Measurements from ENCODE around the gene SPRR3.

The SPRR3 gene

DNA sequence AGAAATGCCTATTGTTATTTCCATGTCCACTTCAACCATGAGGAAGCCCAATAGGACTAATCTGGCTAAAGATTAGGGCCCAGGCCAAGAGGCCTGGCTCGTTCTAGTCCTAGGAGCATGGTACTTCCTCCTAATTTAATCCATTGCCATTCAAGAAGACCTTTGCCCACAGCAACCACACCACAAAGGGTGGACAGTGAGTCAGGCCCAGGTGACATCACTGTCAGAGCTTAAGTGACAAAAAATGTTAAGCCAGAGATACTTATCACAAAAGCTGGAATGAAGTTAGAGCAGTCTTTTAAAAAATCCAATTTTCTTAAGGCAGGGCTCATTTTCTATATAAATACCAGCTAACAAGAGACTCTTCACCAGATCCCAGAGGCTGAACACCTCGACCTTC is at the start of gene SPRR3:
TSS of gene SPRR3 (plus strand) at position 368 of the 400 bp plus-strand sequence. CDS start 1,272 bp downstream, outside the sequence.
- DNase-seq (ENCODE audit: low read depth in 2 of 2), result no peak

- no peak for DNase-seq (ENCODE audit: low read depth in 2 of 2)
Measured at GRCh38 chr1:152953761-152954160, 47.8 kb upstream of the SPRR3 start.

- no peak for DNase-seq (ENCODE audit: low read depth in 2 of 2)
Measured at GRCh38 chr1:152954436-152954835, 47.1 kb upstream of the SPRR3 start.

DNA sequence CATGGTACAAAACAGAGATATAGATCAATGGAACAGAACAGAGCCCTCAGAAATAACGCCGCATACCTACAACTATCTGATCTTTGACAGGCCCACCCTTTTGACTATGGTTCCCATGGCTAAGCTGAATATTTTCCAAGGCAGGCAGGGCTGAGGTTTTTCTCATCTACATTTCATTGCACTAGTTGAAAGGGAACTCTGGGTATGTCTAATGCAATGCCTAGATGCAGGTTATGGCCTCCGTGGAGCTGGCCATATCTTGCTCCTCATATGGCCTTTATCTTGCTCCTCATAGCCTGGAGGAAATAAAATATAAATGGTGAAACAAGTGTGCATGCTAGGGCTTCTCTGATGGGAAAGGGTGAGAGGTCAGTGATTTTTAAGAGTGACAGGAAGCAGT is 44.0 kb upstream of the SPRR3 start:
- DNase-seq (ENCODE audit: low read depth in 2 of 2), result no peak

DNA sequence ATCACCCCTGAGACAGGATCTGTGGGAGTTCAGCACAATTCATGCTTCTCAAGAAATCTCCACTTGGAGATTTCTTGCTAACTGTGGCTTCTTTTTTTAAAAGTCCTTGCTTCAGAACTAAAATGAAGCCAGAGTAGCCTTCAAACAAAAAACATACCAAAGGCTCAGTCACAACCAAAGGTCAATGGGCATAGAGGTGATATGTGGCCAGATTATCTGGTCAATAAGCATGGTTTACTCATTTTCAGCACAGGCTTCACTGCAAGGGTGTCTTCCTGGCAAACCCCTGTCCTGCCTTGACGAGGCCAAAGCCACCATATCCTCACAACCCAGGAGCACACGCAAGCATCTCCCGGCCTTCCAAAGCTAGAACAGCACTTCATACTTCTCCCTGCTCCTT is 42.3 kb upstream of the SPRR3 start:
- no peak for DNase-seq (ENCODE audit: low read depth in 2 of 2)

GRCh38 chr1:152959801-152960451 is 41.6 kb upstream of the SPRR3 start:
- DNase-seq (ENCODE audit: low read depth in 2 of 2), result no peak

DNA sequence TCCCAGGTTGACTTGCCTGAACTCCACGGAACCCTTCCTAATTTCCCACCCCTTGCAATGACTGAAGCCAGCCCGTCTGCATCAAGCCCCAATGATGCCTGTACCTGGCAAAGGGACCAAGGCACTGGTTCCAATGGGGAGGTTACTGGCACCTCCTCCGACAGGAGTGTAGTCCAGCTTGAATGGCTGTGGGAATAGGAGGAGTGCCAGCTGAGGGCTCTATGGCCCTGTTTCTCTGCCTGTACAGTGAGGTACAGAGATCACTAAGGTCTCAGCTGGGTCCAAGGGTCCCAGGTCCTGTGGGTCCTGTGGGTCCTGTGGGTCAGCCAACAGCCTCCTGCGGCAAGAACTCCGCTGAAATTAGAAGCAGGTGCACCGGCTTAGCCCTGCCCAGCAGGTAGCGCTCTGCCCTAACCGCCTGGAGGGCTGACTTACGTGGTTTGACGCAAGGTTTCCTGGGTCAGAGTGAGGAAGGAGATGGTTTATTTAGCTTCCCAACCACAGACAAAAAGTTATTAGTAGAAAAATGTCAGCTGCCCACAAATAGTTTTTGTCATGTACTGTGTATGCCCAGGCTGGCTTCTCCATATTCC is 41.0 kb upstream of the SPRR3 start:
- DNase-seq (ENCODE audit: low read depth in 2 of 2), result no peak

DNA sequence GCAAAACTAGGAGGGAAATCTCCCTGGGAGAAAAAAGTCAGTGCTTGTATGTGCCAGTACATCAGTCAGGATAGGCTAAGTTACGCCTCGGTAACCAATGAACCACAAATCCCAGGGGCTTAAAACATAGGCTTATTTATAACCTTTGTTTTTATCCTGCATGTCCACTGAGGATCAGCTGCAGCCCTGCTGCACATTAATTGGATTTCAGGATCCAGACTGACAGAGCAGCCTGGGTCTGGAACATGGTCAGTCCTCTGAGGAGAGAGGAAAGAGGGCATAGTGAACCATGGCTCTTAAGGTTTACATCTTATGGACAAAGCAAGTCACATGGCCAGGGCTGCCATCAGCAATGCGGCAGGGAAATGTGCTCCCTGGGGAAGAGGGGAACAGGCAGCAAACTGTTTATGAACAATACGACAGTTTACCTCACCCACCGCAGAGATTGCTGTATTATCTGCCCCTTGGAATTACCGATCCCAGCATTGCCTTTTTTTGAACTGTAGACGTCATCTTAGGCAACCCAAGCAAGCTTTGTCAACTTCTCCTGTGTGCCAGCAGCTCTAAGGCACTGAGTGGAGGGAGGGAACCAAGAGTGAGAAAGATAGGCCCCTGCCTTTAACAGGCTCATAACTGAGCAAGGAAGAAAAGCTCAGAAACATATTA is 40.2 kb upstream of the SPRR3 start:
- no peak for DNase-seq (ENCODE audit: low read depth in 2 of 2)

DNA sequence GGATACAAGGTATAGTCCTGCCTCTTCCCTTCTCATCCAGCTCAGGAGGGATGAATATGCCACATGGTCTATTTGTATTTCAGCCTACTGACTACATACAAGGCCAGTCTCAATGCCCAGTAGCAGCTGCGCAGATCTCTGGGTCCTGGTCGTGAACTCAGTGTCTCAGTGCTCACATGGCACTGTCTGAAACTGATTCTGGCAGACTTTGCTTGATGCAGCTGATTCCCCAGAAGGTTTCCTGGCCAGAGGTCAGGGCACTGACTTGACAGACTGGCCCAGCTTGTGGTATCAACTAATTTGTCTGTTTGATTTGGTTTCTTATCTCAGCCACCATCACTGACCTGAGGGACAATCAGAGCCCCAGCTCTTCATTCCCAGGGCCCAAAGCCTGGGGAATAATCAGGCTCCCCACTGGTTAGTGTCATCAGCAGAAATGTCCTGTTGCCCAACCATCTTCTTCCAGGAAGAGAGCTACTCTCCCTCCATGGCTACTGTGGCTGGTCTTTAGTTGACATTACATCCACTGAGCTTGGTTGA is 38.6 kb upstream of the SPRR3 start:
- DNase-seq (ENCODE audit: low read depth in 2 of 2), result no peak

DNA sequence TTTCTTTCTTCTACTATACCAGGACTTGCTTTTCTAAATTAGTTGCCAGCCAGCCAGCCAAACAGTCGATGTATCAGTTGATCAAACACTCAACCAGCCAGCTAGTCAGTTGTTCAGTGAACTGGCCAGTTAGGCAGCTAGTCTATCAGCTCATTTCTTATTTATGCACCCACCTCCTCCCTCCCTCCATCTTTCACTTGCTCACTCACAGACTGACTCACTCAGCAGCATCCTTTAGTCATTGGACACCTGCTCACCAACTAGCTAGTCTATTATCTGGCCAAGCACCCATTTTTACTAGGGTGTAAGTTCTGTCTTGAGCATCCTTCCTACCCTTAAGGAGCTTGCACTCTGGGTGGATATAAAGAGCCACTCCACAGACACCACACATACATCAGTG is 37.0 kb upstream of the SPRR3 start:
- DNase-seq (ENCODE audit: low read depth in 2 of 2), result no peak

DNA sequence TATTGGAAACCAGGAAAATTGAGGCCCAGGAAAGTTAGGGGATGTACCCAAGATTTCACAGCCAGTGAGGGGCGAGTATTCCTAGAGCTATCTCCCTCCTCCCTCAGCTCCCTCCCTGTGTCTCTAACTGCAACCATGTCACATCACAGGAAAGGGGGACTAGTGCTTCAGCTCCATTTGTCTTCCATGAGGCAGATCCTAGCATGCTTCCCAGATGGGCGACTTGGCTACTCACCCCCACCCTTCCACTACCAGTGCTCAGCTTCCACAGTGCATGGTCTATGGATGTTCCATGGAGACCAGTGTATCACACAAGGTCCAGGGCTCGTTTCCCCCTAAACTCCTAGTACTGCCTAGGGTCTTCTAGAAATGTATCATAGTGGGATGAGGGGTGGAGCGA is 35.7 kb upstream of the SPRR3 start:
- no peak for DNase-seq (ENCODE audit: low read depth in 2 of 2)

DNA sequence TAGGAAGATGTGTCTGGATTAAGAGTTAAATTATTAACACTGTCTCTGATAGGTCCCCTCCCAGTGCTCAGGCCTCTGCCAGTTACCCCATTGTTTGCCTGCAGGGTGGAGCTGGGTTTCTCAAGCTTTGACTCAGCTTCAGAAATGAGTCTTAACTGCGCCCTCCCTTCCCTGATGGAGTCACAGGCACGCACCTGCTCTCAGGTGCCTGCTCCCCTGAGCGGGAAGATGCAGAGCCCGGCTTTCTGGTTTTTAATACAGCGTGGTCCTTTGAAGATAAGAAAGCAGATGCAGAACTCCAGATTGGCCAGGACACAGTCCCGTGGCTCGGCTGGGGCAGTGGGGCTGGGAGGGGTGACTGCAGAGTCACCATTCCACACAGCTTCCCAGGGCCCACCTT is 34.3 kb upstream of the SPRR3 start:
- DNase-seq (ENCODE audit: low read depth in 2 of 2), result no peak

- DNase-seq (ENCODE audit: low read depth in 2 of 2), result no peak
Measured at GRCh38 chr1:152968248-152968647, 33.3 kb upstream of the SPRR3 start.

- DNase-seq (ENCODE audit: low read depth in 2 of 2), result no peak
Measured at GRCh38 chr1:152969036-152969435, 32.5 kb upstream of the SPRR3 start.

DNA sequence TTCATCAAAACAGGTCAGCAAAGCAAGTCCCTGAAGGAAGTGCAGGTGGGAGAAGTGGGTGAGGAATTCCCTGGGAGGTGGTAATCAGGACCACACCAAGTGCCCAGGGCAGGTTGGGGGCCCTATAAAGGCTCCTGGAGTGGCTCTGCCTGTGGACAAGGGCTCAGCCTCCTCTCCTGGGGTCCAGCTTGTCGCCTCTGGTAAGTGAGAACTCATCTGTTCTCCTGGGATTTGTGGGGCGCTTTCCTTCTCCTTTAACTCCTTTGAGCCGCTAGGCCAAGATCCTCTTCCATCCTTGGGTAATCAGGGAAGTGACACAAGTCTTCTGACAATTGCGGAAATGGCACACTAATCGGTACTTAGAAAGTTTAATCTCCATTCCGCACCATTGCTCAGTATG is 31.1 kb upstream of the SPRR3 start, which contains the start of gene SPRR4:
TSS of gene SPRR4 (plus strand) at position 154 of the 400 bp plus-strand sequence. CDS start 1,243 bp downstream, outside the sequence.
- DNase-seq (ENCODE audit: low read depth in 2 of 2), result no peak

DNA sequence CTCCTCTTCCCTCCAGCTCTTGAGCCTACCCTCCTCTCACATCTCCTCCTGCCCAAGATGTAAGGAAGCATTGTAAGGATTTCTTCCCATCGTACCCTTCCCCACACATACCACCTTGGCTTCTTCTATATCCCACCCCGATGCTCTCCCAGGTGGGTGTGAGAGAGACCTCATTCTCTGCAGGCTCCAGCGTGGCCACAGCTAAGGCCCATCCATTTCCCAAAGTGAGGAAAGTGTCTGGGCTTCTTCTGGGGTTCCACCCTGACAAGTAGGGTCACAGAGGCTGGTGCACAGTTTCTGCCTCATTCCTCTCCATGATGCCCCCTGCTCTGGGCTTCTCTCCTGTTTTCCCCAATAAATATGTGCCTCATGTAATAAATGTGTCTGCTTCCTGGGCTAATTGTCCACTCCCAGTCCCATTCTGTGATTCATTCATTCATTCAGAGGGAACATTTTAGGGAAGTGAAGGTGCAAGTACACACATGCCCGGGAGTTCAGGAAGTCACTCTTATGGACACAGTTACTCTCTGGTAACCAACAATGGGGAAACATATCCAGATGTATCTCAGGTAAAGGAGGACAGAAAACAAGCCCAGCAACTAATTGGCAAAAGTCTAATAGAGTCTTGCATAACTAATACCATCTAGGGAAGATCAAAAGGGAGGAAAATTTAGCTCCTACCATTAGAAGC is 29.2 kb upstream of the SPRR3 start:
- DNase-seq (ENCODE audit: low read depth in 2 of 2), result no peak

GRCh38 chr1:152976688-152977087 is 24.9 kb upstream of the SPRR3 start:
- DNase-seq (ENCODE audit: low read depth in 2 of 2), result no peak

DNA sequence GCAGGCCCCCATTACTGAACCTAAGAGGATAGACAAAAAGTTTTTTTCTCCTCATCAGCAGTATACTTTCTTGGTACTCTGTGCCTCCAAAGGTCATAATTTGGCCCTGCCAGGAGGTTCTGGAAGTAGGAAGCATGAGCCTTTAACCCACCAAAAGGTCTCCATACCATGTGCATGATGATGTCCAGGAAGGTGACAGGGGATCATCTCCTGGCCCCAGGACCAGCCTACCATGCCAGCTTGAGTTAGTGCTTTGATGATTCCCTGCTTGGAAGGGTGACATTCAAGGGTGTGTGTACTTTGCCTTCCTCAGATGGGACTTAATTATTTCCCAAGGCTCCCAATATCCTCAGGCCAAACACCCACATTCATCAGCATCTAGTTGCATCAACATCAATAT is 23.9 kb upstream of the SPRR3 start:
- DNase-seq (ENCODE audit: low read depth in 2 of 2), result no peak

DNA sequence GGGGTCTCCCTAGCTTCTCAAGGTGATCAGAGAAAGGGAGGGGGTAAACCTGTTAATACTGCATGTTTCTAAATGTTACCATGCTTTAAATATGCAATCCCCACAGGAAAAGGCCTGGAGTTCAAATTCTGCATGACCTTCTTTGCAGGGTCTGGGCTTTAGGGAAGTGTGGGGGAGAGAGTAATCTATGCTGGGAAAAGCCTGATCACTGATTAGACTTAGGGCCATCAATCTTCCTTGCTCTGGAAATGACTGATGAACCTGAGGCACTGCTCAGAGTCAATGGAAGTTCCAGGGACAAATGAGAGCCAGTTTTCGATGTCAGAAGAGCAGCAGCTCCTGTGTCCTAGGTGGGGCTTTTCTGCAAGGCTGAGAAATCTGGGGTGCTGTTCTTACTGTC is 20.9 kb upstream of the SPRR3 start:
- no peak for DNase-seq (ENCODE audit: low read depth in 2 of 2)

- no peak for DNase-seq (ENCODE audit: low read depth in 2 of 2)
Measured at GRCh38 chr1:152981146-152981871, 20.2 kb upstream of the SPRR3 start.

GRCh38 chr1:152982076-152982475 is 19.5 kb upstream of the SPRR3 start:
- no peak for DNase-seq (ENCODE audit: low read depth in 2 of 2)

GRCh38 chr1:152983234-152983633 is 18.3 kb upstream of the SPRR3 start:
- no peak for DNase-seq (ENCODE audit: low read depth in 2 of 2)

Measured in stimulated activated CD4-positive, alpha-beta T cell treated with anti-CD3 and anti-CD28 coated beads, Interleukin-15, amount 100 ng/mL, for 48 hours (primary cell).